COLO668 (cell line): ENCODE measurements around the gene FCGR3B.
"Not testable (repeated sequence)": the region's sequence is repeated elsewhere in the genome, so short reads cannot be mapped to it uniquely, and the experiment has no call there.

Experiments used
- DNase-seq: peaks from one replicate; lab custom pipeline; 2025; ENCODE audit not compliant: unreplicated experiment; lab: John Stamatoyannopoulos, UW

FCGR3B gene

DNA sequence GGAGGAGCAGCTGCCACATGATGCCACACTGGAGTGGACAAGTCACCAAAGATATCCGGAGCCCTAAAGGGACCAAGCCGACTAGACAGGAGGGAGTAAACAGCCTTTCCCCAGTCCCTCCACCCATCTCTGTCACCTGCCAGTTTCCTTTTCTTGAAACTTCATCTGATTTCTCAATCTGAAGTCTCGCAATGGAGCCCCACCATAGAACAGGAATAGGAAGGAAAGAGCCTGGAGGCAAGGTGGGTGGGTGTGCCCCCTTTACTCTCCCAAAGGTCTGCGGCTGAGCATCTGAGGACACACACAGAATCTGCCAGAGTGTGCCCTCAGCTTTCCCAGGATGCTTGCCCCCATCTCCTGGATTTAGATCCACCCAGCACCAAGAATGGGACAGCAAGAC, at the start of gene FCGR3B:
TSS of gene FCGR3B (minus strand) at position 101 of the 400 bp plus-strand sequence. CDS start at position 19, 82 bp downstream.
- no peak for DNase-seq

DNA sequence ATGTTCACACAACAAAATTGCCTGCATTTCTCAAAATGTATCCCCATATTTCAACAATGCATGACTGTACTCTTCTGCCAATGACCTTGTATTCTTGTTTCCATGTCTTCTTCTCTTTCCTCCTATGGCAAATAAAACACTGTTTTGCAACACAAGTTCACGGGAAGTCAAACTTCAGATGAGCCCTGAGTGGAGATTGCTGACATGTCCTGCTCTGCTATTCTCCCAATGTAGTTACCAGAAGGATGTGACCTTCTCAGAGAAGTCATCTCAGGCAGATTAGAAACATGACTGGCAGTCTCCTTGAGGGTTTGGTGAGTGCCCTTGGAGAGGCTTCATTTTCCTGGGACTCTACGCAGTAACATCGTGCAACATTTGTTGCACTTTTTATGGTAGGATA, 47.5 kb upstream of the FCGR3B start:
- no peak for DNase-seq

DNA sequence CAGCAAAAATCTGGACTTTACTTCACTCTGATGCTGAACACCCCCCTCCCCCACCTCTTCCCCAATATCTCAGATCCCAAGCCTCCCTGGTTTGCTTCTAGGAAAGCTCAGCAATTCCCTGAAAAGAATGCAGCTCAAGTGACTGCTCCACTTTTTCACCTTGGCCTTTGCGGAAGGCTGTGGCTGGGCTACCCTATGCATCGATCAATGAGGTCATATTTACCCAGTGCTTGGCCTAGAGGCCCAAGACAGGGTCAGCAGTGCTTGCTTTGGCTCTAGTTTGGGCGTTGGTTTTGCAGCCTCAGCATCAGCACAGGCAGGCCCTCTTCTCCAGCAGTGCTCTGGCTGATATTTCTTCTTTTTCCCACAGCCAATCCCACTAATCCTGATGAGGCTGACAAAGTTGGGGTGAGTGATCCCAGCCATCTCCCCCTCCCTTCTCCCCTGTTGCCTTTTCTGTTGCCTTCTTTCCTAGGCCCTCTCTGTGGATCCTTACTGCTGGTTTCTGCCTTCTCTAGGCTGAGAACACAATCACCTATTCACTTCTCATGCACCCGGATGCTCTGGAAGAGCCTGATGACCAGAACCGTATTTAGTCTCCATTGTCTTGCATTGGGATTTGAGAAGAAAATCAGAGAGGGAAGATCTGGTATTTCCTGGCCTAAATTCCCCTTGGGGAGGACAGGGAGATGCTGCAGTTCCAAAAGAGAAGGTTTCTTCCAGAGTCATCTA, 46.1 kb upstream of the FCGR3B start:
- no peak for DNase-seq

DNA sequence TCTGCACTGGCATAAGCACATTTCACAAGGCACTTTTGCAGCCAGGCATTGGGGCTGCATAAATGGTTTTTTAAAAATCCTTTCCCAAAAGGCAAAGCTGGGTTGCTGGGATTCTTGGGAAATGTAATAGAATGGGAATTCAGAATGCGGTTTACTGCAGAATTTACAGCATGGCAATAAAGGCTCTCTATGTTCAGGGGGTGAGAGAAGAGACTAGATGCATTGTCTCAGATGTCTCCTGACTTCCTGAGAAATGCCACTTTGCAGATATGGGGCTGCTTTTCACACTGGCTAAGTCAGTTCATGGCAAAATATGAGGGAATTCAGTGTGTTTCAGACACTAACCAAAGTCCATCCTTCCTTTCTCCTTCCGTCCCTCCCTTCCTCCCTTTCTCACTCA, 45.5 kb upstream of the FCGR3B start:
- no peak for DNase-seq

DNA sequence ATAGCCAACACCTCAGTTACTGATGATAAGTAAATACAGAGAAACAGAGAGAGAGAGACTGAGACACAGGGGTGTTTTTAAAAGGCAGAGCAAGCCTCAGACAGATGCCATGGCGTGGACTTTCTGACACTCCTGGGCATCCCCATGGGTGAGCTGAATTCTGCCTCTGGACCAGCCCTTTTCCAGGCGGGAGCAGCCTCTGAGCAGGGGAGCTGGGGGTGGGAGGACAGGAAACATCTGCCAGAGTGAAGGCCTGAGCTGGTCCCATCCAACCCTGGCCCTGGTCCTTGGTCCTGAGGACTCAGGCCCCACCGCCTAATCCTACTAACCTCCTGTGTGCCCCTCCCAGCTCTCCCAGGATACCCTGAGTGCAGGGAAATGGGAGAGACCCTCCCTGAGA, 43.9 kb upstream of the FCGR3B start:
- DNase-seq = not testable (repeated sequence)

DNA sequence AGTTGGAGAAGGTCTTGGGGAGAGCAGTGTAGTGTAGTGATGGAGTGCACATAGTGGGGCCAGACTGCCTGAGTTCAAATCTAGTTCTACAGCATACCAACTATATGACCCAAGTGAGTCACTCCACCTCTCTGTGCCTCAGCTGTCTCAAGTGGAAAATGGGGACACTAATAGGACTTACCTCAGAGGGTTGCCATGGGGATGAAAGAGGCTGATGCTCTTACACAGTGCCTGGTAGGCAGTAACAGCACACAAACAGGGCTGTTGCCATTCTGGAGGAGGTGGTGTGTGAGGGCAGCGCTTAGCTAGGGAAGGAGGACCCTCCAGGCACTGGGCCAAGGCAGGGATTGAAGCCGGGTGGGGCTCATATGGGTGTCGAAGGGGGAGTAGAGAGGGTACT, 43.5 kb upstream of the FCGR3B start:
- not testable (repeated sequence) for DNase-seq

DNA sequence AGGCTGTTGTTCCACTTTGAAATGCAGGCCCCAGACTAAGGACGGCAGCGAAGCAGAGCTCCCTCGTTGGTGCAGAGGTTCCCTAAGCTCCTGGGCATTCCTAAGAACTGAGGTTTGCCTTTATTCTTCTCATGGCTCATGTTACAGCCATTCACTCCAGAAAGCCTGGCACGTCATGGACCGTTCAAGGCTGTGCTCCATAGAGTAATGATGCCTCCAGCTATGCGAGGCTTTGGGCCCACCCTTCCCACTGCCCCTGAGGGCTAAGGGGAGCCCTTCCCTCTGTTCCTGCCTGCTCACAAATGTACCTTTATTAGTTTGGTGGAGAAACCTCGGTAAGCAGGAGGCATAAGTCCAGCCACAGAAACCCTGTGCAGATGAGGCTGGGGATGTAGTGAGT, 42.5 kb upstream of the FCGR3B start:
- not testable (repeated sequence) for DNase-seq

DNA sequence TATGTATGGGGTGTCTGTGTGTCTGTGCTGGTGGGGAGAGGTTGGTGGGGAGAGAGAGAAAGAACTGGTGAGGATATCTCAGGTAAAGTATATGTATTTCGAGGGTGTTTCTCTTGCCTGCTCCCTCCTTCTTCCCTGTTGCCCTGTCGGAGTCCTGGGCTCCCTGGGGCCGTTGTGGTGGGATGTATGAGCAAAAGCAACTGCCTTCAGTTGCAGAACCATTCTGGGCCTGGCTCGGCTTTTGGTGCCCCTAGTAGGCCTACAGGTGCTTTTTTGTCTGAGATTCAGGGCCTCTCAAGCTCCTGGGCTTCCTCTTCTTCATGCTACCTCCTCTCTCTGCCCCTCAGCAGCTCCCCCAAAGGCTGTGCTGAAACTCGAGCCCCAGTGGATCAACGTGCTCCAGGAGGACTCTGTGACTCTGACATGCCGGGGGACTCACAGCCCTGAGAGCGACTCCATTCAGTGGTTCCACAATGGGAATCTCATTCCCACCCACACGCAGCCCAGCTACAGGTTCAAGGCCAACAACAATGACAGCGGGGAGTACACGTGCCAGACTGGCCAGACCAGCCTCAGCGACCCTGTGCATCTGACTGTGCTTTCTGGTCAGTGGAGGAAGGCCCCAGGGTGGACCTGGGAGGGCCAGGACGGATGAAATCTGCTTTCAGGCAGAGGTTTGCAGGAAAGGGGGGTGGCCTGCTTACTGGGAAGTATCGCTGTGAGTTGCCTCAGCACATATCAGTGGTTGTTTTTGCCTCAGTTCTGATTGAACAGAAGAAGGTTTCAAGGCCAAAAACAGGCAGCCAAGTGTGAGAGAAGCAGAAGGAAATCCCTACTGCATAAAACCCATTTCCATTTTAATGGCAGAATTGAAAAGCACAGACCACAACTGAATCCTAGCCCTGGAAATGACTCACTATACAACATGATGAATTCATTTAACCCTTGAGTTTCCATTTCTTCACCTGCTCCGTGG, 40.4 kb upstream of the FCGR3B start:
- DNase-seq = not testable (repeated sequence)

DNA sequence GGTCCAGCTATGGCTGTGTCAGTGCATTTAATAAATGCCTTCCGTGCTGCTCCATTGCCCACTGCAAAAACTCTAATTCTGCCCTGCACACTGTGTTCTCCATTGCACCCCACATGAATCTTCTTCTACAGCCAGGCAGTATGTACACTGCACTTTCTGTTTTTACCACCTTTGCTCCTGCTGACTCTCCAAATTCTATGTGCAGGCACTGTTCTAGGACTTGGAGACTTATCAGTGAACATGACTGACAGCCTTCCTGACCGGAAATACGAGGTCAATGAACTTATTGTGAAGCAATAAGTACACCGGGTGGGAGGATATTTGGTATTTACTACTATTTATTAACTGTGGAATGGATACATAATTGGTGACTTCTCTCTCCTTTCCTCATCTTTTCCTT, 33.7 kb upstream of the FCGR3B start:
- DNase-seq = not testable (repeated sequence)

DNA sequence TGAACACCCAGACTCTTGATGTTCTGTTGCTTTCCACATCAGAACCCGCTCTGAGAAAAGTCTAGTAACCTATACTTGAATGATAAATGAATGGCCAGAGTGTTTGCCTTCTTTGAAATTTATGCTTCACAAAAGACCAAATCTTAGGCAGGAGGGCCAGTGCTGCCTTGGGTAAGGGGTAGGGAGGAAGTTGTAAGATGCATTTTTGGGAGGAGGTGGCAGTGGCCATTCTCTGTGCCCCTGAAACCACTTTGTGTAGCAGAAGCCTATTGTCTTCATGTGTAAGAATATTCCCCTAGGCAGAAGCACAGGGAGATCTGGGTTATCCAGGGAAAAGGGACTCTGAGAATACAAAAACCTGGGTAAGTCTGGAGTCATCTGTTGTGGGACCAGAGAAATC, 32.6 kb upstream of the FCGR3B start:
- not testable (repeated sequence) for DNase-seq

DNA sequence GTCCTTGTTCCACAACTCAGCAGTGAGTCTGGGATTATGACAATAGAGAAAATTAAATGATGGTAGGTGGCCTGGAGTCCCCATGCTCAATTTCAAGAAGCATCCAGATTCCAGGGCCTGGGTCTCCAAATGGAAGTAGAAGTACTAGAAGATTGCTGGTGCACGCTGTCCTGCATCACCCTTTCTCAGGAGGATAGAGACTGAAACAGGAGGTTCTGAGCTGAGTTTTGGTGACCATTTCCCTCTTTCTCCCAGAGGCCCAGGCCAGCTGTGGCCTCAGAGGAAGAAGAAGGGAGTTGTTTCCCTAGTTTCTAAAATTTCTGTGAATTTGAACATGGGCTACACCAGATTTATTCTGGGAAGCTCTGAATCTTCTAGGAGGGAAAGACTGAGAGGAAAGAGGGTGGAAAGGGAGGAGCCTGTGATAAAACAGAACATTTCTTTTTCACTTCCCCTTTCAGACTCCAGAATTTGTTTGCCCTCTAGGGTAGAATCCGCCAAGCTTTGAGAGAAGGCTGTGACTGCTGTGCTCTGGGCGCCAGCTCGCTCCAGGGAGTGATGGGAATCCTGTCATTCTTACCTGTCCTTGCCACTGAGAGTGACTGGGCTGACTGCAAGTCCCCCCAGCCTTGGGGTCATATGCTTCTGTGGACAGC, 31.8 kb upstream of the FCGR3B start, which contains the start of gene FCGR2B:
TSS of gene FCGR2B (plus strand) at position 460 of the 656 bp plus-strand sequence. CDS start at position 559, 99 bp downstream.
- not testable (repeated sequence) for DNase-seq

DNA sequence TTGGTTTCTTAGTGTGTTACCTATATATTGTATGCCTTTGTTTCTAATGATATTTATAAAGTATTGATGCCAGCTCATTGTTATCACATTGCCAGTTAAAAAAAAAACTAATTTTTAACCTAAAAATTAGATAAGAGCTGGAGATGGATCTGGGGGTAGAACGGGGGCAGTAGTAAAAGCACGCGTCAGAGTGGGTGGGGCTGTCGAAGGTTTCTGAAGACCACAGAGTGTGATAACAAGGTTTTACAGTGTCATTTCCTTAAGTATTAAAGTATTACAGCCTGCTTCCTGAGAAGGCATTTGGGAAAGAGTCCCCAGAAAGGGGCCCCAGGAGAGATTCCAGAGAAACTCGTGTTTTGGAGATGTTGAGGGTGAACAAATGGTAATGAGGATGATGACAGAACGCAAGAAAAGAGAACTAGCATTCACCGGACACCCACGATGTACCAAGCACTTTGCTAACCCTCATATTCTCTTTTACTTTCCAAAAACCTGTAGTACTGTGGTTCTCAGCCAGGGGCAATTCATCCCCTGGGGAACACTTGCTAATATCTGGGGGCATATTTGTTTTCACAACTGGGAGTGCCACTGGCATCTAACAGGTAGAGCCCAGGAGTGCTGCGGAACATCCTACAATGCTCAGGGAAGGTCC, 30.8 kb upstream of the FCGR3B start:
- not testable (repeated sequence) for DNase-seq

DNA sequence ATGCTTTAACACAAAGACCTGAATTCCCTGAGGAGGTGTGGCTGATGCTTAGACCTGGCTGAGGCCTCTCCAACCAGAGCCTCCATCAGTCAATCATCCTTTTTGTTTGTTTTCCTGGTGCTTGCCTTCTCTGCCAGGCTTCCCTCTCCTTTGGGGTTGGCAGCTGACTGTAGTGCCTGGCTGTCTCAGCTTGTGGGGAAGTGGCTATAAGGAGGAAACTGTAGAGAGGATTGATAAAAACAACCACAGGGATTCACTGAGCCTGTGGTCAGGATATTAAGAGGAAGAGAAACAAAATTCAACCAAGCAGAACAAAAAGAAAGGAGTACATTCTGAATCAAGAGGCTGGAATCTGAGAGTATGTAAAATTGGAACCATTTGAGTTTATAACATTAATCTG, 27.5 kb upstream of the FCGR3B start:
- not testable (repeated sequence) for DNase-seq

DNA sequence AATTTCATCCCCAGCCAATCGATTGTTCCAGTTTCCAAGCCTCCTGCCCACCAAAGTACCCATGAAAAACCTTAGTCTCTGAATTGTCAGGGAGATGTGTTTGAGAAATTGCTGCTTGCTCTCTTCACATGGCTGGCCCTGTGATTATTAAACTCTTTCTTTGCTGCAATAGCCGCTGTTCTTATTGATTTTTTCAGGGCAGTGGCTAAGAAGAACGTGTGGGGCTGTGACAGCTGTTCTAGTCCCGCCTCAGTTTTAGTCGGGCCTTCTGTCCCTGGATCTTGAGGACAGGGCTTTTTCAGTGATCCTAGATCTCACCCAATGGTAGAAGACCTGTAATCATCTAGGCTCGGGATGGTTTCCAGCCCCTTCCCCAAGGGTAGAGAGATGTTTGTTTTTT, 23.0 kb upstream of the FCGR3B start:
- not testable (repeated sequence) for DNase-seq

DNA sequence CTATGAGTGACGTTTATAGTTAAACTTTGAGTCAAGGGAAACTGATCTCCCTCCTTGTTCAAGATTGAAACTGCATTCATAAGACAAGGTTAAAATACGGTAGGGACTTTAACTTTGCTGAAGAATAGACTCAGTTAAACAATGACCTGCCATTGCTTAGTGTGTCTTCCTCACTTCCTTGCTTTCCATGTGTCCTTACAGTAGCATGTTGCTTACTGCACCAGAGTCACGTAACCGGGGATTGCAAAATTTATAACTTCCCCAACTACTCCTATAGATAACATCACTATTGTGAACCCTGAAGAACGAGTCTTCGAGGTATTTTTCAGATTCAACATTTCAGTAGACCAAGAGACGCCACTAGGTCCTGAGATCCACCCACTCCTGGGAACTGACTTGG, 22.6 kb upstream of the FCGR3B start:
- not testable (repeated sequence) for DNase-seq

DNA sequence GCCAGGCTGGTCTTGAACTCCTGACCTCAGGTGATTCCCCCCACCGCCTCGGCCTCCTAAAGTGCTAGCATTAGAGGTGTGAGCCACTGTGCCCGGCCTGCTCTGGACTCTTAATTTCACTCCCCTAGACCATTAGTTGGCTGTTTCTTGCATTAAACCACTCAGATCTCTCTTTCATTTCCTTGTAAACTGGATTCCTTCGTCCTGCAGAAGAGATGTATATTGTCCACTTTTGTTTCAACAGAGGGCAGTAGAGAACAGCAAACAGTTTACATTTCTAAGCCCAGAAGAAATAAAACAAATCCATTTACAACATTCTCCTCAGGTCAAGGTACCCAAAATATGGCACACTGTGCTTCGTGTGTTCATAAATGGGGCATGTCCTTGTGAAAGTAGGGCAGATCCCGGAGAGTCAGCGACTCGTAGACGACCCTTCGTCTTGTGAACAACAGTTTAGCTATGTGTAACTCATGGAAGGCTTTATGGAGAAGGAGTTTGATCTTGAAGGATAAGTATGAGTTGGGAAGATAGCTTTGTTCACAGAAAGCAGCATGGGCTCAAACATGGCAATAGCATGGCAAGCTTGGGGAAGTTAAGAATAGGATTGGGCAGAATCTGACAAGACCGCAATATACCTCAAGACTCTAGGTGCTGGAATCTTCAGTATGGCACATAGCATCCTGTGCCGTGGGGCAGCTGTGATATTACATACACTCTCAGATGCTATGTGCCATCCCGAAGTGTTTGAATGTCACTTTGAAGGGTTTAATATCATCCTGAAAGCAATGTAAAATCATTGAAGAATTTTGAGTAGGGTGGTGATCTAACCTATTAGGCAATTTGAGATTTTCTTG, 16.8 kb upstream of the FCGR3B start:
- DNase-seq = not testable (repeated sequence)

DNA sequence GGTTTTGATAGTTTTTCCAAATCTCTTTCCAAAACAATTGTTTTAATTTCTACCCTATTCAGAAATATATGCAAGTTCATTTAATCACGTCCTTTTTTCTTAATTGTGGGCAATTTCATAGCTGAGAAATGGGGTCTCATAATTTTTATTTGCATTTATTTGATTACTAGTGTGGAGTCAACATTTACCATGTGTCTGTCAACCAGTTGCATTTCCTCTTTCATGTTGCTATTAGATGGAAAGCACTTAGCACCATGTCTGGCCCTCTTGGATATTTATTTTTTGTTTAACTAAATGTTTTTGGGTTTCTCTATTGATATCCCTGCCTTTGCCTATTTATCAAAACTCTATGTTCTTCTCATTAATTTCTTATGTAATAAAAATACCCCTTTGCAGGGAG, 13.9 kb upstream of the FCGR3B start:
- DNase-seq = not testable (repeated sequence)

DNA sequence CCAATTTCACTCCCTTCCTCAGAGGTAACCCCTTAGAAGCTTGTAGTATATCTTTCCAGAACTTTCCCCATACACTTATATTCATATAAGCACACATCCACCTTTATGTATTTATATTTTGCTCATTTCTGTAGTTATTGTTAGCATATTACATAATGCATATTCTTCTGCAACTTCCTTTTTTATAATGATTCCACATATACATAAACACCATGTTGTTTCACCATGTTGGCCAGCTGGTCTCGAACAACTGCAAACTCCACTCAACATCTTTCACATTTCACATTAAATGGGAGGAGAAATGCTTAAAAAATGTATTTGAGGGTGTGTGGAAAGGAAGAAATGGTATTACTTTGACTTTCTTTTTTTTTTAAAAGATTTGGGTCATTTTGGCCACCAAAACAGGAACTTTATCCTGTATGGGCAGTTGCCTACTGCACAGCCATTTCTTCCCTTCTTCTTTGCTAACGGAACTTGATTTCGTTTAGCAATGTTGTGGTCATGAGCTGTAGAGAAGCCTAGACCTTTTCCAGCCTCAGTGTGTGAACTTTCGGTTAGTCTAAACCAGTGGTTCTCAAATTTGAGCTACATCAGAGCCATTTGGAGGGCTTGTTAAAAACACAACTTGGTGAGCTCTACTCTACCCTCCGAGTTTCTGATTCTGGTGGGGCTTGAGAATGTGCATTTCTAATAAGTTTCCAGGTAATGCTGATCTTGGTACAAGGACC, 12.7 kb upstream of the FCGR3B start:
- DNase-seq = not testable (repeated sequence)

DNA sequence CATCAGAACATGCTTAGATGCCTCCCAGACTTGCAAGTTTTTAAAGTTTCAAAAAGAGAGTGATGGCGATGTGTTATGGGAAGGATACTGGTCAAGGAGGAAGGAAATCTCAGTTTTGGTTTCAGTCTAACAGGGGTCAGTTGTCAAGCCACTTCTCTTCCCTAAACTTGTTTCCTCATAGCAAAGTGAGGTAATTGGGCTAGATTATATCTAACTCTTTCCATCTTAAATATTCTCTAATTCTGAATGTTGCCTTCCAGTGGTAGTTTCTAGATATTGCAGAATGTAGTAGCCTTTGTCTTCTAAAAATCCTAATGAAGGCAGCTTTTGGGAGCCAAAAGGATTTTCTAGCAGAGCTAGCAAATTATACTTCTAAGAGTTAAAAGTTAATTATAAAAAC, 11.7 kb upstream of the FCGR3B start:
- DNase-seq = not testable (repeated sequence)
